IMR-90 (cell line): Measurements from ENCODE around the gene LEF1. TPM values are rescaled to one million over a fixed set of nuclear protein-coding genes. Genes with fewer than 3 reads are reported as not detected.

Experiments
- ATAC-seq: fragments of 200-7000 bp; cut with Tn5 transposase; 2 replicates; pipeline ENCODE4 v1.9.1; 2020; ENCODE audit warnings: low read depth, mild to moderate bottlenecking, moderate library complexity
- BruUV-seq: library from RNA; stranded (reverse); fragments of 400-500 nt; replicated peaks from 2 replicates; lab custom pipeline; 2021; lab: Mats Ljungman, UMichigan
- CTCF ChIA-PET: fragments of 300-600 bp; formaldehyde crosslinking; extraction: SDS; loops from one replicate; lab custom pipeline; 2021; ENCODE audit warnings: antibody characterized with exemption; lab: Yijun Ruan, JAX
- POLR2A ChIA-PET: fragments of 300-600 bp; sonication (Branson Sonifier 250); formaldehyde crosslinking; loops from one replicate; lab custom pipeline; 2022; ENCODE audit warnings: antibody characterized with exemption; ENCODE audit not compliant: unreplicated experiment; lab: Charles Lee
- DNase-seq: peaks from one replicate; pipeline ENCODE4 v3.0.0; 2013
- H2AFZ ChIP-seq: replicated peaks from 2 replicates; pipeline ENCODE3; 2013; ENCODE audit warnings: low read length, mild to moderate bottlenecking; ENCODE audit not compliant: poor library complexity
- H2AK5ac ChIP-seq: 2 replicates; pipeline ENCODE4 v1.6.1; 2013; ENCODE audit warnings: low read depth, low read length, inconsistent platforms
- H2AK9ac ChIP-seq: replicated peaks from 2 replicates; pipeline ENCODE3; 2013; ENCODE audit warnings: mild to moderate bottlenecking, low read depth, low read length, moderate library complexity; ENCODE audit not compliant: poor library complexity
- H2BK120ac ChIP-seq: 2 replicates; pipeline ENCODE4 v1.6.1; 2013; ENCODE audit warnings: low read depth, low read length, inconsistent platforms
- H2BK15ac ChIP-seq: 3 replicates; pipeline ENCODE4 v1.6.1; 2013; ENCODE audit warnings: low read depth, low read length, inconsistent platforms
- H2BK20ac ChIP-seq: 2 replicates; pipeline ENCODE4 v1.6.1; 2013; ENCODE audit warnings: low read depth, mild to moderate bottlenecking, inconsistent platforms, low read length, moderate library complexity
- H2BK5ac ChIP-seq: 2 replicates; pipeline ENCODE4 v1.6.1; 2013; ENCODE audit warnings: mild to moderate bottlenecking, low read depth, low read length, inconsistent platforms; ENCODE audit not compliant: poor library complexity, severe bottlenecking
- H3K14ac ChIP-seq: replicated peaks from 2 replicates; pipeline ENCODE4 v1.6.1; 2013; ENCODE audit warnings: low read depth, low read length, inconsistent platforms
- H3K18ac ChIP-seq: 2 replicates; pipeline ENCODE4 v1.6.1; 2013; ENCODE audit warnings: low read depth, low read length, control low read depth
- H3K23ac ChIP-seq: 2 replicates; pipeline ENCODE4 v1.6.1; 2013; ENCODE audit warnings: low read depth, low read length, inconsistent platforms
- H3K27ac ChIP-seq: 2 replicates; pipeline ENCODE4 v1.5.1; 2013; ENCODE audit warnings: mild to moderate bottlenecking, control low read depth, low read length; ENCODE audit not compliant: insufficient read depth
- H3K27me3 ChIP-seq: 2 replicates; pipeline ENCODE4 v1.6.1; 2013; ENCODE audit warnings: low read length; ENCODE audit not compliant: control insufficient read depth, insufficient read depth
- H3K36me3 ChIP-seq: 2 replicates; pipeline ENCODE4 v1.6.1; 2013; ENCODE audit warnings: low read length, mixed read lengths; ENCODE audit not compliant: control insufficient read depth, insufficient read depth
- H3K4ac ChIP-seq: 2 replicates; pipeline ENCODE4 v1.6.1; 2013; ENCODE audit warnings: low read depth, low read length, inconsistent platforms
- H3K4me1 ChIP-seq: 2 replicates; pipeline ENCODE4 v1.6.1; 2013; ENCODE audit warnings: low read length, mixed read lengths; ENCODE audit not compliant: control insufficient read depth, insufficient read depth
- H3K4me2 ChIP-seq: 2 replicates; pipeline ENCODE4 v1.6.1; 2013; ENCODE audit warnings: low read depth, mild to moderate bottlenecking, control low read depth, low read length, moderate library complexity
- H3K4me3 ChIP-seq: 2 replicates; pipeline ENCODE4 v1.5.1; 2013; ENCODE audit warnings: low read depth, mild to moderate bottlenecking, control low read depth, low read length, moderate library complexity; ENCODE audit not compliant: insufficient read depth
- H3K56ac ChIP-seq: 2 replicates; pipeline ENCODE4 v1.6.1; 2013; ENCODE audit warnings: low read length, inconsistent platforms; ENCODE audit not compliant: insufficient read depth; ENCODE audit errors: extremely low read depth
- H3K79me1 ChIP-seq, 2 experiments: 2 replicates each; pipeline ENCODE4 v1.6.1; 2013; ENCODE audit warnings: low read length in 2 of 2, inconsistent platforms in 1 of 2, low read depth in 1 of 2
- H3K9ac ChIP-seq: 2 replicates; pipeline ENCODE4 v1.6.1; 2013; ENCODE audit warnings: low read depth, low read length, control low read depth
- H3K9me1 ChIP-seq: 2 replicates; pipeline ENCODE4 v1.6.1; 2013; ENCODE audit warnings: low read length, inconsistent platforms; ENCODE audit not compliant: insufficient read depth
- H3K9me3 ChIP-seq: 2 replicates; pipeline ENCODE4 v1.6.1; 2013; ENCODE audit warnings: low read length; ENCODE audit not compliant: control insufficient read depth, insufficient read depth
- H4K20me1 ChIP-seq: 2 replicates; pipeline ENCODE4 v1.6.1; 2013; ENCODE audit warnings: low read length, inconsistent platforms; ENCODE audit not compliant: insufficient read depth
- H4K5ac ChIP-seq: 2 replicates; pipeline ENCODE4 v1.6.1; 2013; ENCODE audit warnings: mild to moderate bottlenecking, low read depth, low read length, control low read depth
- H4K8ac ChIP-seq, 2 experiments: 2 replicates each; pipeline ENCODE4 v1.6.1; 2013; ENCODE audit warnings: low read depth in 2 of 2, low read length in 2 of 2, control low read depth in 1 of 2, inconsistent platforms in 1 of 2
- H4K91ac ChIP-seq: 2 replicates; pipeline ENCODE4 v1.6.1; 2013; ENCODE audit warnings: low read depth, low read length, inconsistent platforms; ENCODE audit not compliant: insufficient read depth
- CEBPB ChIP-seq: IDR thresholded peaks from 2 replicates; pipeline ENCODE4 v1.6.1; 2012; ENCODE audit warnings: low read depth, low read length, improper control_type of control experiment
- CHD1 ChIP-seq: IDR thresholded peaks from 2 replicates; pipeline ENCODE4 v1.6.1; 2012; ENCODE audit warnings: low read depth, low read length, improper control_type of control experiment
- FOS ChIP-seq: fragments of 150-350 bp; IDR thresholded peaks from 2 replicates; pipeline ENCODE4 v1.6.1; 2016; ENCODE audit warnings: low read depth, low read length
- NFE2L2 ChIP-seq: fragments of 150-350 bp; IDR thresholded peaks from 2 replicates; pipeline ENCODE4 v1.6.1; 2016; ENCODE audit warnings: low read depth, mild to moderate bottlenecking, low read length
- RFX5 ChIP-seq: IDR thresholded peaks from 2 replicates; pipeline ENCODE4 v1.8.0; 2012; ENCODE audit warnings: low read depth, mild to moderate bottlenecking, low read length, moderate library complexity
- SMC3 ChIP-seq: fragments of 150-350 bp; IDR thresholded peaks from 2 replicates; pipeline ENCODE4 v1.6.1; 2016; ENCODE audit warnings: low read depth, mild to moderate bottlenecking, antibody characterized with exemption, low read length, moderate library complexity
- WGBS, 2 experiments: methylation state at CpG; one replicate each; pipeline versions ENCODE4 v1.1.5 to v1.1.7; 2013; ENCODE audit warnings: missing lambda C conversion rate in 2 of 2; ENCODE audit not compliant: insufficient read length in 1 of 2; ENCODE audit errors: extremely low coverage in 2 of 2; 5-methylcytosine and 5-hydroxymethylcytosine counted together
- dilution Hi-C: fragments of 300-500 bp; cut with HindIII; formaldehyde crosslinking; loops from one replicate; pipeline ENCODE4 v1.14.3; 2018; ENCODE audit warnings: low sequenced_read_pairs; ENCODE audit not compliant: unreplicated experiment
- in situ Hi-C: fragments of 300-500 bp; cut with MboI; formaldehyde crosslinking; loops from 3 replicates; pipeline ENCODE4 v1.14.3; 2019; ENCODE audit warnings: low sequenced_read_pairs, inconsistent platforms, mixed read lengths
- intact Hi-C: fragments of 100-400 bp; cut with micrococcal nuclease; formaldehyde crosslinking; loops from 2 replicates; pipeline ENCODE4 v1.10.0; 2022
- polyA plus RNA-seq, 3 experiments: library from polyadenylated mRNA; depleted of rRNA; stranded (reverse); fragments of >200 nt; gene quantifications; 2 replicates each; pipeline ENCODE4 v1.2.3, GENCODE V29; 2012; ENCODE audit warnings: low replicate concordance in 1 of 3
- total RNA-seq: library from RNA; depleted of rRNA; stranded (reverse); fragments of >200 nt; gene quantifications from 2 replicates; pipeline ENCODE4 v1.2.3, GENCODE V29; 2012

The LEF1 gene
- total and polyA plus RNA-seq, 2 of the 4 experiments (the other 2 are of a cell fraction) = 1.7 to 1.8 TPM

DNA sequence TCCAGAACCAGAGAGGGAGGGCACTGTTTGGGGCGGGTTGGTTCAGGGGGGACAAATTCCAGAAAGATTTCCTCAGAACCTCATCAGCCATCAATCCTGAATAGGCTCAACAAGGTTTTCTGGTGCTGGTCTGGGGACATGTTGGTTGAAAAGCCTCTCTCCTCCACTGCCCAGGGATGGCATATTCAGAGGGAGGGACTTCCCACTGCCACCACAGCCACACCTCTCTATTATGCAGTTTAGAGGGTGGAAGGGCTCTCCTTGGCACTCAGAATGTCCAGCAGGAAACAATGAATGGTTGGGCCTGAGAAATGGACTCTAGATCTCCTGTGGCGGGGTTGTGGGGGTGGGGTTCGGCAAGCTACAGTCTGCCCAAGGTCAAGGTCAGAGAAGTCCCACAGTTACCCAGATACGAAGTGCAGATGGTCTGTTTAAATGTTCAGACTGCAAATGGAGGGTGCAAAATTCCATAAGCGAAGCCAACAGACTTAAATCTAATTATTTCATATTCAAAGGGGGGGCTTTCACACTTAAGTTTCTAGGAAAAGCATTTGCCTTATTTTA lies 70.7 kb downstream of the LEF1 start:
- H2AK5ac ChIP-seq = no peak overlapping the region
- H3K4me3 ChIP-seq = no peak overlapping the region
- POLR2A ChIA-PET = no interaction called here
- H2AK9ac ChIP-seq = no peak overlapping the region
- no peak overlapping the region for H2BK15ac ChIP-seq
- DNase-seq (no peak), ATAC-seq (no peak)
- TF ChIP-seq RFX5 (no peak), CEBPB (no peak), FOS (no peak), SMC3 (no peak), CHD1 (no peak), NFE2L2 (no peak)
- in situ Hi-C loops (no loop called here), intact Hi-C loops (no loop called here), dilution Hi-C loops (no loop called here)
- no TSS peak for BruUV-seq
- no peaks in the 10 kb centered on the region for H3K36me3 ChIP-seq
- no peak overlapping the region for H3K56ac ChIP-seq
- H3K79me1 ChIP-seq = no peaks in the 10 kb centered on the region
- no peaks in the 10 kb centered on the region for H4K20me1 ChIP-seq
- no peaks in the 10 kb centered on the region for H3K9me3 ChIP-seq
- H2BK5ac ChIP-seq = no peak overlapping the region
- H3K4ac ChIP-seq = no peak overlapping the region
- H3K27me3 ChIP-seq = no peaks in the 10 kb centered on the region; the same call in 1 of the 2 replicates
- no peak overlapping the region for H3K18ac ChIP-seq
- H3K4me2 ChIP-seq = no peak overlapping the region
- no peak overlapping the region for H2AFZ ChIP-seq
- no peak overlapping the region for H3K23ac ChIP-seq
- H2BK20ac ChIP-seq = no peak overlapping the region
- H3K4me1 ChIP-seq = no peaks in the 10 kb centered on the region
- H4K91ac ChIP-seq = no peak overlapping the region
- H3K9me1 ChIP-seq = no peaks in the 10 kb centered on the region
- no peak overlapping the region for H3K27ac ChIP-seq
- H3K14ac ChIP-seq = no peak overlapping the region
- WGBS, 2 experiments = no CpG with 5 or more reads among the region's 5 CpGs
- no peak overlapping the region for H4K5ac ChIP-seq
- no peak overlapping the region for H4K8ac ChIP-seq
- CTCF ChIA-PET = no interaction called here
- H3K9ac ChIP-seq = no peak overlapping the region
- H2BK120ac ChIP-seq = no peak overlapping the region
